Motor neuron (in vitro differentiated cells): ENCODE data around the gene AHDC1. TPM values are rescaled to one million over a fixed set of nuclear protein-coding genes. Genes with fewer than 3 reads are reported as not detected.

Experiments used
- ATAC-seq, 8 experiments: fragments of 200-7000 bp; cut with Tn5 transposase; replicated peaks in 6 of 8; 2 replicates each; pipeline ENCODE4 v1.8.0; 2021; ENCODE audit warnings: mild to moderate bottlenecking in 8 of 8, moderate library complexity in 8 of 8
- H3K27ac ChIP-seq, 2 donors: fragments of 250-450 bp; sonication (Bioruptor Pico); 2 replicates each; pipeline ENCODE4 v1.9.0; 2021; ENCODE audit warnings: antibody characterized with exemption in 2 of 2, mild to moderate bottlenecking in 2 of 2, moderate library complexity in 1 of 2
- H3K4me1 ChIP-seq, 2 donors: fragments of 250-450 bp; sonication (Bioruptor Pico); replicated peaks in 1 of 2; 2 replicates each; pipeline ENCODE4 v1.6.1; 2021; ENCODE audit warnings: antibody characterized with exemption in 2 of 2, mild to moderate bottlenecking in 2 of 2, moderate library complexity in 1 of 2
- H3K4me3 ChIP-seq, 5 donors: fragments of 250-450 bp; sonication (Bioruptor Pico); 2 replicates each; pipeline ENCODE4 v1.9.0; 2021; ENCODE audit warnings: antibody characterized with exemption in 5 of 5, mild to moderate bottlenecking in 5 of 5, moderate library complexity in 4 of 5
- WGBS, 10 experiments: fragments of 450-650 bp; shearing (Covaris generic); methylation state at CpG; one replicate each; pipeline ENCODE4 v1.0.0; 2022; 5-methylcytosine and 5-hydroxymethylcytosine counted together
- in situ Hi-C, 9 experiments: fragments of 400-800 bp; cut with MboI; loops; one replicate each; pipeline ENCODE4 v1.15.0; 2021; ENCODE audit warnings: low sequenced_read_pairs in 9 of 9, low pct_unique_long_range_greater_than_20kb in 2 of 9; ENCODE audit not compliant: unreplicated experiment in 9 of 9
- total RNA-seq, 8 experiments: library from RNA; unstranded; fragments of 300-600 nt; gene quantifications; 2 replicates each; pipeline versions ENCODE4 v1.2.3 to v1.2.4, GENCODE V29; 2022

The AHDC1 gene
- total RNA-seq, 8 experiments from 2014 or later = 8.6 to 30.2 (median 14.4) TPM

DNA sequence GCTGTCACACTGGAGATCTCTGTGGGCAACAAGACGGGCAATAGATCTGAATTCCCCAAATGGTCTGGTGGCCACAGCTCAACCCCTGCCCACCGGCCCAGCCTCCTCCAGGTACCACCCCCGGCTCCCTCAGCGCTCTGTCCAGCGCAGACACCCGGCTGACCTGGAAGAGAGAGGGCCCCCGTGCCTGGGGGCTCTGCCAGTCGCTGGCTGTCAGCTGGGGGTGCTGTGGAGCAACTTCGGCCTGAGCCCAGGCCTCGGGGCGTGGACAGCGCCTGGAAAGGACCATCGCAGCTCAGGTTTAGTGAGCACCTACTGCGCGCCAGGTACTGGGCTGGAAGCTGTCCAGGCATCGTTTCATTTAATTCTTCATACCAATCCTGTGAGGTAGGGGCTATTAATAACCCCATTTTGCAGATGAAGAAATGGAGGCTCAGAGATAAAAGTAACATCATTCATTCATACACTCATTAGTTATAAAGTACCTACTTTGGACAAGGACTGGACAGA, 51.0 kb downstream of the AHDC1 start:
- 90 to 100% (median 95%) methylated on average over 2 to 9 of the region's 16 CpGs; no CpG with 5 or more reads in 6 of the 10 experiments for WGBS, 10 experiments
- Histone ChIP-seq H3K27ac (no peak overlapping the region), H3K4me3 (no peak overlapping the region), H3K4me1 (peaks cover 45 to 46% of the 10 kb centered on the region in 2 donors)
- no peak for ATAC-seq
- in situ Hi-C loops = no loop called here

DNA sequence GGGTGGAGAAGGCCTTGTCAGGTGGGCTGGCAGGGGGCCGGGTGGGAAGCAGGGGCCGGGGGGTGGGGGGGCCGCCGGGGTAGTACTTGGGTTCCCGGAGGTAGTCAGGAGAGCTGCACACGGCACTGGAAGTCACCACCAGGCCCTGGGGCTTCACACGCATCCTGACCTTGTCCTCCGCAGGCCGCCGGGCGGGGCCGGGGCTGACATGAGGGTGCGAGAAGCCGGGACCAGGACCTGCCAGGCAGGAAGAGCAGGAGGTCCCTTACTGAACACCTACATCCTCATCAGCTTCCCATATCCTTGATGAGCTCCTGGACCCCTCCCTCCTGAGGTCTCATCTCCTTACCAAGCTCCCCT, 52.0 kb downstream of the AHDC1 start:
- ATAC-seq = no peak
- H3K27ac ChIP-seq = no peak overlapping the region
- no peak overlapping the region for H3K4me3 ChIP-seq
- peaks cover 36 to 38% of the 10 kb centered on the region in 2 donors for H3K4me1 ChIP-seq
- no CpG with 5 or more reads among the region's 14 CpGs for WGBS, 10 experiments
- in situ Hi-C loops = no loop called here

DNA sequence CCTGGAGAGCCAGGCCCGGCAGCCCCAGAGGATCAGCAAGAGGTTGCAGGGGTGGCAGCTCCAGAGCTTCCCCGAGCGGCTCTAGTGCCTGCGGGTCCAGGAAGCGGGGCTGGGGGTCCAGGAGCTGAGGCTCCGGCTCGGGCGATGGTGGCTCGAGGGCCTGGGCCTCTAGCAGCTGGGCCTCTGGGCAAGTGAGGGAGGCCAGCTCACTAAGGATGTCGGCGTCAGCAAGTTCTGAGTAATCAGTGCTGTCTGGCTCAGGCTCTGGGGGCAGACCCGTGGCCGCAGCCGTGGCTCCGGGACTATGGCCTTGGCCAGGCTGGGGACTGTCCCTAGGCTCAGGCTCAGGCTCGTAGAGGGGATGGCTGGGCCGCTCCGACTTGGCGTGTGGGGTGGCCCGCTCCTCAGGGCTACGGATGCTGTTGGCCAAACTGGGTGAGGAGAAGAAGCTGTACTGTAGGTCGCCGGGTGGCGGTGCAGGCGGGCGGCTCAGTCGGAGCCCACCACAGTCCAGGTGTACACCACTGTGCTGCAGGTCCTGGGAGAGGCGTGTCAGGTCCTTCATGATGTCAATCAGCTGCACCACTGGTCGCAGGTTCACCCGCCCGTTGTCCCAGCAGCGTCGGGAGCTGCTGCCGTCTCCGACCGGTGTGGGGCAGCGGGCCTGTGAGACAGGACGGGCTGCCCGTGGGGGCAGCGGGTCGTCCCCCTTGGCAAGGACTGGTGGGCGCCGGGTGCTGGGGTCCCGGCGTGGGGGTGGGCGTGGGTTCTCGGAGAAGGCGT, 52.6 kb downstream of the AHDC1 start:
- no peak for ATAC-seq
- no peak overlapping the region for H3K4me3 ChIP-seq
- H3K4me1 ChIP-seq = peaks cover 30 to 32% of the 10 kb centered on the region in 2 donors
- H3K27ac ChIP-seq = no peak overlapping the region
- WGBS, 10 experiments = 94 to 100% (median 96%) methylated on average over 1 to 9 of the region's 48 CpGs; no CpG with 5 or more reads in 7 of the 10 experiments
- in situ Hi-C loops = no loop called here

DNA sequence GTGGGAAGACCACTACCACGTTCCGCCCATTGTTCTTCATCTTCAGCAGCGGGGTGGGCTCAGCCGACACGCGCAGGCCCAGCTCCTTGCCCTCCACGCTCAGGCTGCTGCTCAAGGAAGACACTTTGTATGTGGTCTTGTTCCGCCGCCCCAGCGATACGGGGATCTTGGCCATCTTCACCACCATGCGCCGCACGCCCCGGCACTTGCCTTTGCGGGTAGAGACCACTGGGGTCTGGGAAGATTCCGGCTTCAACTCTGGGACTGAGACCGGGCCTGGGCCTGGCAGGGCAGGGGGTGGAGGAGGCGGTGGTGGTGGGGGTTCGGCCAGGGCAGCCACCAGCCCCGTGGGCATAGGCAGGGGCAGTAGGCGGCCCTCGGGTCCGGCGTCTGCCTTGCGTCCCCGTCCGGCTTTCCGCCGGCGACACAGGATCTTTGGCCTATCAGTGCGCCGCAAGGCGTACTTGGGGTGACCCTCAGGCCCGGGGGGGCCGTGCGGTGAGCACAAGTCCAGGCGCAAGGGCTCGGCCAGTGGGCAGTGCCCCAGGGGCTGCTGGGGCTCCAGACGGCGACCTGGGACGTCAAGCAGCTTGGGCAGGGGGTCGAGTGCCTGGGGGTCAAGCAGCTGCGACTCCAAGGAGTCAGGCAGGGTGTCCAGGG, 53.3 kb downstream of the AHDC1 start:
- Histone ChIP-seq H3K4me1 (peaks cover 23 to 25% of the 10 kb centered on the region in 2 donors), H3K4me3 (no peak overlapping the region), H3K27ac (no peak overlapping the region)
- no peak for ATAC-seq
- WGBS, 10 experiments = 95 to 100% (median 98%) methylated on average over 2 to 16 of the region's 44 CpGs; no CpG with 5 or more reads in 5 of the 10 experiments
- in situ Hi-C loops = no loop called here

DNA sequence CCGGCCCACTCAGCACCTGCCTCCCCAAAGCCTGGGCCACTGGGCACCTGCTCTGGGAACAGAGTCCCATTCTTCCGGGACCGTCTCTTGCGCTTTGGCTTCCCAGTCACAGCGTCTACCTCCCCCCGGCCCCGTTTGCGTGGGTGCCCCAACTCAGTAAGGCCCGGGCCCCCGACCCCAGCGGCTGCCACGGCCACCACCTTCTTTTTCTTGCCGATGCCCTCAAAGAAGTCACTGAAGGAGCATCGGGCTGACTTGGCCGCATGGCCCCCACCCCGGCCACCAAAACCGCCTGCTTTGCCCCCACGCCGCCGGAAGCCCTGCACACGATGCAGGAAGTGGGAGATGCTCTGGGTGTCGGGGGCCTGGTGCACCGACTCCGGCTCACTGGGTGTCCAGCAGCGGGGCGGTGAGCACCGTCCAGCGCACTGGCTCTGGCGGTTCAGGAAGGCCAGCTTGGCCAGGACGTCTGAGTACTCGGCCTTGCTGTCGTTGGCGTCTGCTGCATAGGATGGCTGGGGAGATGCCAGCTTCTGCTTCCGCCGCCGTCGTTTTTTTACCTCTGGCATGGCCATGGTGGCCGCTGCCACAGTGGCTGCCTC, 54.0 kb downstream of the AHDC1 start:
- Histone ChIP-seq H3K4me3 (no peak overlapping the region), H3K27ac (no peak overlapping the region), H3K4me1 (peaks cover 16 to 18% of the 10 kb centered on the region in 2 donors)
- in situ Hi-C loops = no loop called here
- 91 to 100% (median 96%) methylated on average over 2 to 22 of the region's 38 CpGs; no CpG with 5 or more reads in 5 of the 10 experiments for WGBS, 10 experiments
- ATAC-seq = no peak

DNA sequence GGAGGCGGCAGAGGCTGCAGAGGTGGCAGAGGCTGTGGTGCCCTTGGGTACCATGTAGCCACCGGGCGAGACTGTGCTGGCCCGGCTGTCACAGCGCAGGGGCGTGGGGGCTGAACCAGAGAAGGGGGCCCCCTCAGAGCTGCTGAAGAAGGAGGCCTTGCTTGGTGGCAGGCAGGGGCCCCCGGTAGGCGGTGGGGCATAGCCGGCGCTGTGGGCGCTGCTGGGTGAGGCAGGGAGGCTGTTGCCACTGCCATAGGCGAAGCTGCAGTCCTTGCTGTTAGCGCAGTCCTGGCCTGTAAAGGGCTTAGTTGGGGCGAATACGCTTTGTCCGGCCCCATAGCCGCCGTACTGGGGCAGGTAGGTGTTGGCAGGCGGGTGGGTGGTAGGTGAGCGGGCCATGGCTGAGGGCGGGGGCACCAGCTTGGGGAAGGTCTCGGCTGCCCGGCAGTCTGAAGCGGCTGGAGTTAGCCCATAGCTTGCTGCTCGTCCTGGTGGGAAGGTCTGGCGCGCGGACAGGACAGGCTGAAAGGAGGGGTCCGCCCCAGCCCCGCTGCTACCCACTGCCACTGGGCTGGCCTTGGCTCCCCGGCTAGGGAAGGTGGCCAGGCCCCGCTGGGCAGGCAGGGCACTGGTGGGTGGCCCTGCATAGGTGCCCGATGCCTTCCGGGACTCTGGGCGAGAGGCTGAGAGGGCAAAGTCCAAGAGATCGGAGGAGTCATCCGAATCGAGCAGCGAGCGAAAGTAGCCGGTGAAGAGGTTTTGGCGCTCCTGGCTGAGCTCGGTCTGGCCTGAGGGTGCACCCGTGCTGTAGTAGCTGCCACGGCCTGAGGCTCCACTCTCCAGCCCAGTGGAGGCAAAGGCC, 54.9 kb downstream of the AHDC1 start:
- WGBS, 10 experiments = 60 to 100% (median 98%) methylated on average over 1 to 13 of the region's 45 CpGs; no CpG with 5 or more reads in 4 of the 10 experiments
- ATAC-seq = peak in 3 of 8 experiments; percentile 5 to 10 (median 5)
- in situ Hi-C loops = no loop called here
- Histone ChIP-seq H3K27ac (no peak overlapping the region), H3K4me3 (no peak overlapping the region), H3K4me1 (peaks cover 8 to 10% of the 10 kb centered on the region in 2 donors)

DNA sequence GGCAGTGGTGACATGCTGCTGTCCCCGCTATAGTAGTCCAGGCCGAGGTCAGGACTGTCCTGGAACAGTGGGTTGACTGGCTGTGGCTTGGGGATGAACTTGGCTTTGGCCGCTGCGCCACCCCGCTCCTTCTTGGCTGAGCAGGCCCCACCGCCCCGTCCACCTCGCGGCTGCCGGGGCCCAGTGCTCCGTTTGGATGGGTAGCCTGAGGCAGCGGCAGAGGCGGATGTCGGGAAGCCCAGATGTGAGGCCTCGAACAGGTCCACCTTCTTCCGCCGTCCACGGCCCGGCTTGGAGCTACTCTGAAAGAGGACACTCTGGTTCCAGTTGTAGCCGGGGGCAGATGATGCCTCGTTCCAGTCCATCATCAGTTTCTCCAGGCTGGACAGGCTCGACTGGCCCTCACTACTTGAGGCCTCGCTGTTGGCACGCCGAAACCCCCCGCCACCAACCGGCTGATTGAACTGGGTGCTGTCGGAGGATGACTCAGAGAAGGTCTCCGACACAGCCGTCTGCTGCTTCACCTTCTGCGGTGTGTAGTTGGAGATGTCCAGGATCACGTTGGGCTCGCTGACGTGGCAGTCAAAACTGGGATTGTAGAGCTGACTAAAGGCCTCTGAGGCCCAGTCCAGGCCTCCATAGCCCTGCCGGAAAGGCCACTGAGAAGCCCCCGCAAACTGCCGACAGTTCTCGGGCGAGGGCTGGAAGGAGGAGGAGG, 55.6 kb downstream of the AHDC1 start:
- H3K27ac ChIP-seq = no peak overlapping the region
- 82 to 100% (median 94%) methylated on average over 4 to 37 of the region's 39 CpGs; no CpG with 5 or more reads in 3 of the 10 experiments for WGBS, 10 experiments

DNA sequence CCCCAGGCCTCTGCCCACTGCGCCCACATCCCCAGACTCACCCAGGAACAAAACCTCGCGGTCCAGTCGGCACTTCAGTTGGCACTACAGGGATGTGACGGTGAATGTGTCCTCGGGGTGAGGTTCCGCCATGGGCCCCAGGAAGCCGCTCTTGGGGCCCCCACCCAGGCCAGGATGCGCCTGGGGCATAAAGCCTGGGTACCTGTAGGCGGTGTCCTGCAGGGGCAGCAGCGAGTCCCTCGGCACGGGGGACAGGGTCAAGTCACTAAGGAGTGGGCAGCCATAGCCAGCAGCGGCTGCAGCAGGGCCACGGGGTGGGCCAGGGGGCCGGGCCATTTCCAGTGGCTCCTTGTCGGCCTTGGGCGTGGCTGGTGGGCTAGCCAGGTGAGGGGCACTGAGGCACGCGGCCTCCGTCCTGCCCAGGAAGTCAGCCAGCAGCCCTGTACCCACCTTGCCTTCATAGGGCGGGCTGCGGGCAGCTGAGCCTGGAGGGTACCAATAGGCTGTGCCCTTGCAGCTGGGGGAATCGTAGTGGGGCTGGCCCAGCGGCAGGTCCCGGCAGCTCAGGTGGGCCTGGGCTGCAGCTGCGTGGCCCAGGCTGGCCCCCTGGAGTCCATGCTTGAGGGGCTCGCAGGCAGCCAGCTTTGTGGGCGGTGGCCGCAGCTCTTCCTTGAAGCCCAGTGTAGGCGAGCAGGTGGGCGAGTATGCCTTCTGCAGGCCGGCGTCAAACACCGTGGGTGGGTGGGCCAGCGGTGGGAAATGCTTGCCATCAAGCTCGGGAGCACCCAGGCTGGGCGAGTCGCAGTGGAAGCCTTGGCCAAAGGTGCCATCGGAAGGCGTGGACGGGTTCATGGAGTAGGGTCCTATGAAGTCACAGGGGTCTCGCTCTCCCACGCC, 56.5 kb downstream of the AHDC1 start:
- no peak overlapping the region for H3K27ac ChIP-seq
- ATAC-seq = no peak
- H3K4me1 ChIP-seq = peaks cover 10 to 11% of the 10 kb centered on the region in 2 donors
- in situ Hi-C loops = no loop called here
- H3K4me3 ChIP-seq = no peak overlapping the region
- WGBS, 10 experiments = 83 to 97% (median 90%) methylated on average over 2 to 8 of the region's 44 CpGs; no CpG with 5 or more reads in 5 of the 10 experiments

More for the DNA sequence above, 55.6 kb downstream of the AHDC1 start:
- peaks cover 3% of the 10 kb centered on the region in 2 donors for H3K4me1 ChIP-seq
- no peak for ATAC-seq
- no peak overlapping the region for H3K4me3 ChIP-seq
- in situ Hi-C loops = no loop called here

DNA sequence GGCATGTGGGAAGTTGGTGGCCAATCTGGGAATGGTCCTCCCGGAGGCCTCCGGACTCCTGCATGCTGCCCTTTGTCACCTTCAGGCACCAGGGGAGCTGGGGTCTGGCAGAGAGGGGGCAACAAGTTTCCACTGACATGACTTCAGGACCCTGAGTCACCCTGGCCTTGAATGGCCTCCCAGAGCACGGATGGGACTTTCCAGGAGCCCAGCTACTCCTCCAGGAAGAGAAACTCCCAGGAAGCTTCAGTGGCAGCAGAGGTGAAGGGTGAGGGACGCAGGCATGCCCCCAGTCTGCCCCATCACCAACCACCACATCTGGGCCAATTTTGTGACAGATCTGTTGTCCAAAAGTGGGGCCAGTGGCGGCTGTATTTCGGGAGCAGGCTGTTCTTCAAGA, 58.1 kb downstream of the AHDC1 start:
- H3K4me3 ChIP-seq = no peak overlapping the region
- in situ Hi-C loops = no loop called here
- no peak overlapping the region for H3K27ac ChIP-seq
- no peak for ATAC-seq
- peaks cover 15 to 17% of the 10 kb centered on the region in 2 donors for H3K4me1 ChIP-seq
- WGBS, 10 experiments = 27 to 98% (median 87%) methylated on average over 2 to 6 of the region's 6 CpGs; no CpG with 5 or more reads in 1 of the 10 experiments

DNA sequence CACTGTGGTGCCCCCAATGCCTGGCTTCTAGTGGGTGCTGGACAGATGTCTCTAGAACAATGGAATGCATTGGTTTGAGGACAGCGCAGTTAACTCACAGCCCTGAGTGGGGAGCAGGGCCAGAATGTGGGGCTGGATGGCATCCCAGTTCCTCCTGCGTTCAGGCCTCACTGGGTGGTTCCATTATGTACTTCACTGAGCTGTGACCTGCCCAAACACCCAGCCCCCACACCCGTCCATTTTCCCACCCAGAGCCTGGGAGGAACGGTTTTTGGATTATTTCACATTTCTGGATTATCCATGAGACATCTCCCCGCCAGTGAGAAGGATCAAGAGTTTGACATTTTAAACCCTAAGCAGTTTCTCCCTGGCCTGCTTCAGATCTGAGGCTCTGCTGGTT, 58.7 kb downstream of the AHDC1 start:
- H3K4me3 ChIP-seq = no peak overlapping the region
- peak in 2 of 8 experiments; percentile 70 to 82 for ATAC-seq
- 0 to 100% (median 90%) methylated on average over 1 to 5 of the region's 5 CpGs; no CpG with 5 or more reads in 2 of the 10 experiments for whole genome bisulfite sequencing, 10 experiments
- H3K4me1 ChIP-seq = peaks cover 15 to 20% of the 10 kb centered on the region in 2 donors
- no peak overlapping the region for H3K27ac ChIP-seq
- in situ Hi-C loops = no loop called here

DNA sequence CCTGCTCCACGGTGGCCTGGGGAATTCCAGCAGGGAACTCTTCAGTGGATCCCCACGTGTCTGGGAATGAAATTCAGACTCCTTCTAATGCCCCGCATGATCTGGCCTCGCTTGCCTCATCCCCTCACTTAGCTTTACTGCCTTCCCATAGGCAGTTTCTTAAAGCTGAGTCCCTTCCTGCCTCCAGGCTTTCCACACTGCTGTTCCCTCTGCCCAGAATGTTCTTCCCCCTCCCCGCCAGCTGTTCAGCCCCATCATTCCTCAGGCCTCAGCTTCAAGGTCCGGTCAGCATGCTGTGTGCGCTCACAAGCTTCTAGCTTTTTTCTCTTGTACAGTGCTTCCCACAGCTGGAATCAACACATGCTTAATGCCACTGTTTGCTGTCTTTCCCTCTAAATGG, 59.1 kb downstream of the AHDC1 start:
- peak in 2 of 8 experiments; percentile 37 to 45 for ATAC-seq
- WGBS, 10 experiments = 20 to 100% (median 86%) methylated on average over 1 to 7 of the region's 7 CpGs; no CpG with 5 or more reads in 3 of the 10 experiments
- in situ Hi-C loops = no loop called here
- H3K4me1 ChIP-seq = peaks cover 15 to 25% of the 10 kb centered on the region in 2 donors
- peak overlapping the region in 1 of 2 donors; percentile 10 for H3K27ac ChIP-seq
- H3K4me3 ChIP-seq = no peak overlapping the region
